Epithelial cell of proximal tubule (primary cell): ENCODE data around the gene SLC39A11. TPM values are rescaled to one million over a fixed set of nuclear protein-coding genes. Genes with fewer than 3 reads are reported as not detected.

Source experiments
- DNase-seq: peaks from one replicate; pipeline ENCODE4 v3.0.0-alpha.2; 2011; ENCODE audit warnings: low read depth
- H3K4me3 ChIP-seq: 2 replicates; pipeline ENCODE4 v1.5.1; 2011; ENCODE audit warnings: low read depth, mild to moderate bottlenecking, low read length
- total RNA-seq: library from RNA; depleted of rRNA; stranded (reverse); fragments of >200 nt; gene quantifications from 2 replicates; pipeline ENCODE4 v1.2.3, GENCODE V29; 2015
- TF ChIP-seq, protein P1 (sequence below): conservative IDR thresholded peaks from 2 replicates; pipeline ENCODE4 v1.5.1; 2012; ENCODE audit warnings: low read depth, mild to moderate bottlenecking, low read length

The SLC39A11 gene
- total RNA-seq, 1 donor from 2014 or later, result 12.6 TPM

DNA sequence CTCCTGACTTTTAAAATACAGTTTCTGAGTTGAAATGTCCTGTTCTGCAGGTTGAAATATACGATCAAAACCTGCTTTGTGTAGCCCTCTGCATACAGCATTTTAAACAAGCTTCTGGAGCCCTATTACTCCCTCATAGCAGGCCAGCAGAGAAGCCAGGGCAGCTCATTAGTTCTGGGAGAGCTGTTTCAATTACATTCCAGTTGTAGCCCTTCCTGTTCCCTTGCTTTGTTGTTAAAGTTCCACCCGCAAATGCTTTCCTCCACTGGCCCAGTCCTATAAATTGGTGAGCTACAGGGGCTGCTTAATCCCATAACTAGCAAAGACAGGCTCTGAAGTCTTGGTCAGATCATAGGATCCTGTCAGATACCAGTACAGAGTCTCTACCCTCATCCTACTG, 162.5 kb downstream of the SLC39A11 start:
- TF ChIP-seq, protein P1, sequence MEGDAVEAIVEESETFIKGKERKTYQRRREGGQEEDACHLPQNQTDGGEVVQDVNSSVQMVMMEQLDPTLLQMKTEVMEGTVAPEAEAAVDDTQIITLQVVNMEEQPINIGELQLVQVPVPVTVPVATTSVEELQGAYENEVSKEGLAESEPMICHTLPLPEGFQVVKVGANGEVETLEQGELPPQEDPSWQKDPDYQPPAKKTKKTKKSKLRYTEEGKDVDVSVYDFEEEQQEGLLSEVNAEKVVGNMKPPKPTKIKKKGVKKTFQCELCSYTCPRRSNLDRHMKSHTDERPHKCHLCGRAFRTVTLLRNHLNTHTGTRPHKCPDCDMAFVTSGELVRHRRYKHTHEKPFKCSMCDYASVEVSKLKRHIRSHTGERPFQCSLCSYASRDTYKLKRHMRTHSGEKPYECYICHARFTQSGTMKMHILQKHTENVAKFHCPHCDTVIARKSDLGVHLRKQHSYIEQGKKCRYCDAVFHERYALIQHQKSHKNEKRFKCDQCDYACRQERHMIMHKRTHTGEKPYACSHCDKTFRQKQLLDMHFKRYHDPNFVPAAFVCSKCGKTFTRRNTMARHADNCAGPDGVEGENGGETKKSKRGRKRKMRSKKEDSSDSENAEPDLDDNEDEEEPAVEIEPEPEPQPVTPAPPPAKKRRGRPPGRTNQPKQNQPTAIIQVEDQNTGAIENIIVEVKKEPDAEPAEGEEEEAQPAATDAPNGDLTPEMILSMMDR, result no peak
- DNase-seq, result no peak
- no peak overlapping the region for H3K4me3 ChIP-seq

DNA sequence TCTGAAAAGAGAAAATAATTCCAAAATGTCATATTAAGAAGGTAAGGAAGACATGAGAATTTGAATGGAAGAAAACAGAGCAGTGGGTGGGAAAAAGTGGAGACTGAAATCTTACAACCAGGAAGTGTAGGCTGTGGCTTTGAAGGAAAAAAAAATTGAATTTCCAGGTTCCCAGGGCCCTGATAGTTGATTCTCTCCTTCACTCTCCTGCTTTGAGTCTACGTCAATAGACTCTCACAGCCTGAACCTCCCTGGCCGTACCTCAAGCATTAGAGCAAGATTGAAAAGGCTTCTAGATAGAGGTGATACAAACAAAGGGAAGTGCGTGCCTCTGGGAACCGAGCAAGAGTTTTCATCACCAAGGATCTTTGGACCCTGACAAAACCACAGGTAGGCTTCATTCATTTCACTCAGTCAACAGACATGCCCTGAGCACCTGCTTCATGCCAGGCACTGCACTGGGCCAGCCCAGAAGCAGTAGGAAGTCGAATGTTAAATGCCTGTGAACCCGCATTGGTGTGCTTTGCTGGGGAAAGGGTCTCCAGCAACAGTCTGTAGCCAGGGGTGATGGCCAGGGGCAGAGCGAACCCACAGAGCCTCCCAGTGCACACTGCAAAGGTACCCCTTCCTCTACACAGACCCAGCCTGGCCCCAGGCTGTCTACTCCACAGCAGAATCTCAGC, 163.9 kb downstream of the SLC39A11 start:
- no peak overlapping the region for H3K4me3 ChIP-seq
- TF ChIP-seq, protein P1, result no peak
- DNase-seq, result no peak

DNA sequence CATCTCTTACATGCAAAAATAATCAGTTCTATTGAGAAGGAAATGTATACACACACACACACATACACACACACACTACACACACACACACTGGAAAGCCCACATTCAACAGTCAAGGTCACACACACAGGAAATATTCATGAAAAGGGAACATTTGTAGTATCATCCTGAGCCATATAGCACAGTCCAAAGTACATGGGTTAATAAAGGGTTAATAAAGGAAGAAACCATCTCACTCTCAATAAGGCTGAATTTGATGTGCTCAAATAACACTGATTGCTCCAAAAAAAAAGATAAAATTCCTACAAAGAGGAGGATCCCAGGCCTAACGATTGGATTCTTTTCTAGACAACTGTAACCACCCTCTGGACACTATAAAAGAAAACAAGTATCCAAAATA, 164.7 kb downstream of the SLC39A11 start:
- no peak for DNase-seq
- TF ChIP-seq, protein P1, result no peak
- H3K4me3 ChIP-seq, result no peak overlapping the region

DNA sequence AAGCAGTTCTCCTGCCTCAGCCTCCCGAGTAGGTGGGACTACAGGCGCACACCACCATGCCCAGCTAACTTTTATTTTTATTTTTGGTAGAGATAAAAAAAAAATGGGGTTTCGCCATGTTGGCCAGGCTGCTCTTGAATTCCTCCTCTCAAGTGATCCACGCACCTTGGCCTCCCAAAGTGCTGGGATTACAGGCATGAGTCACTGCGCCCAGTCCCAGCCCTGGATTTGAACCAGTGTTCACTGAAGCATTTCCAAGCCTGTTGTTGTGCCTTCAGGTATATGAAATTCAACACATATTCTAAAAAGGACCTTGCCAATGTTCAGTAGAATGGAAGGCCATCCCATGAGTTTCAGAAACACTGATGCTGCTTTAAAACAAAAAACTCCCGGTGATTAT, 165.3 kb downstream of the SLC39A11 start:
- TF ChIP-seq, protein P1, result no peak
- DNase-seq, result peak; percentile 73
- H3K4me3 ChIP-seq, result no peak overlapping the region

DNA sequence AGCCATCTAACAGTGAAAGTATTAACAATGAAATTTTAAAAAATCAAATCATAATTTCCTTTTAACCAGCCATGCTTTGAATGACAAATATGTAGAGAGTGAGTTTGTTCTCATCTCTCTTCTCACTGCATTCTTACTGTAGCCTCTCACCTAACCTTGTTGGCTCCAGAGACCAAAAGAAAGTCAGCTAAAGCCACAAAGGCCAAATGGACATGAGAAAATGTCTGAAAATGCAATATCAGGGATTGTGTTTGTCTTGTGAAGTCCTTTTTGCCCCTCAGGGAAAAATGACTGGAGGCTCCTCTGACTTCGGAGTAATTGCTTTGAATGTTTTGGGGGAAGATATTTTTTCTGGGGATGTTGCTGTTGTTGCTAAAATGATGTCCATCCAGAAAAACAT, 166.3 kb downstream of the SLC39A11 start:
- TF ChIP-seq, protein P1, result no peak
- no peak overlapping the region for H3K4me3 ChIP-seq
- DNase-seq, result no peak

DNA sequence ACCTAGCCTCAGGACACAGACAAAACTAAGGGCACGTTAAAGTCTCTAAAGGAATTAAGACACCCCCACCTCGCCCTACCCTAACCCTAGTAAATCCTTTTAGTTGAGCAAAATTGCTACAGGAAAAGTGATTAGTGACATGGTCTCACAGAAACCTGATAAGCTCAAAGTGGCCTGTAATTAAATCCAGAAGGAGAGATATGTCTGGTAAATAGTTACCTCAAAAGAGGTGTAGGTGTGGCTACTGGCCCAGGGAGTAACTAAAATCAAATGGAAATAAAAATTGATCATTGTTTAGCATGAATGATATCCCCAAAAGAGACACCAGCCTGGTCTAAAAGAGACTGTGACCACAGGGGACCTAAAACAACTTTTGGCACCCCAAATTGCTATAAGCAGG, 168.3 kb downstream of the SLC39A11 start:
- no peak overlapping the region for H3K4me3 ChIP-seq
- DNase-seq, result no peak
- TF ChIP-seq, protein P1, result no peak

DNA sequence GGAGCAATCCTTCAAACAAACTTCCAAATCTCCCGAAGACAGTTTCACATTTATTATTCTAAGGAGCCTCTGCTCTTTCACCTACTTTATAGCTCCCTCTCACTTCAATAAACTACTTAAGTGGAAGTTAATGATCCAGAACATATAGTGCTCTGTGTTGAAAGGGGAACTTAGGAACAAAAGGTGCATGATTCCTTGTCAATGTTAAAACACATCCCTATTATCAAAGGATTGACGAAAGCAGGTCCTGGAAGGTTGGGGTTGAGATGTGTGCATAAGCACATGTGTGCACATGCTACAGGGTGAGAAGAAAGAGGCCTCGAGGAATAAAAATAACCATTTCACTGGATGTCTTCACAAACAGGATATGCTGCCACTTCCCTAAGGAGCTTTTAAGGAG, 170.3 kb downstream of the SLC39A11 start:
- H3K4me3 ChIP-seq, result no peak overlapping the region
- TF ChIP-seq, protein P1, result no peak
- DNase-seq, result no peak
